Memory B cell (primary cell): ENCODE results near the gene GRIA4.
A peak's percentile ranks its signal among the peaks of the same experiment; 100 is the strongest.
"Not testable (repeated sequence)": the region's sequence is repeated elsewhere in the genome, so short reads cannot be mapped to it uniquely, and the experiment has no call there.

Source experiments
- ATAC-seq: fragments of 150-1000 bp; cut with Tn5 transposase; 2 replicates; pipeline ENCODE4 v1.10.0; 2021; ENCODE audit warnings: low read depth, mild to moderate bottlenecking, moderate library complexity
- DNase-seq, 2 donors: peaks; one replicate each; pipeline ENCODE4 v3.0.0; 2022; ENCODE audit warnings: low spot score in 2 of 2
- H3K27ac Mint-ChIP-seq: one replicate; pipeline ENCODE4 v1.8.0; 2022; ENCODE audit warnings: mild to moderate bottlenecking, moderate library complexity, mixed read lengths
- H3K27me3 Mint-ChIP-seq: one replicate; pipeline ENCODE4 v1.8.0; 2022; ENCODE audit warnings: mixed read lengths
- H3K36me3 Mint-ChIP-seq: one replicate; pipeline ENCODE4 v1.8.0; 2022; ENCODE audit warnings: mild to moderate bottlenecking, mixed read lengths
- H3K4me1 Mint-ChIP-seq: one replicate; pipeline ENCODE4 v1.8.0; 2022; ENCODE audit warnings: mixed read lengths
- H3K4me3 Mint-ChIP-seq: one replicate; pipeline ENCODE4 v1.8.0; 2022; ENCODE audit warnings: mild to moderate bottlenecking, moderate library complexity, mixed read lengths
- H3K9me3 Mint-ChIP-seq: one replicate; pipeline ENCODE4 v1.8.0; 2022; ENCODE audit warnings: mixed read lengths

The GRIA4 gene

DNA sequence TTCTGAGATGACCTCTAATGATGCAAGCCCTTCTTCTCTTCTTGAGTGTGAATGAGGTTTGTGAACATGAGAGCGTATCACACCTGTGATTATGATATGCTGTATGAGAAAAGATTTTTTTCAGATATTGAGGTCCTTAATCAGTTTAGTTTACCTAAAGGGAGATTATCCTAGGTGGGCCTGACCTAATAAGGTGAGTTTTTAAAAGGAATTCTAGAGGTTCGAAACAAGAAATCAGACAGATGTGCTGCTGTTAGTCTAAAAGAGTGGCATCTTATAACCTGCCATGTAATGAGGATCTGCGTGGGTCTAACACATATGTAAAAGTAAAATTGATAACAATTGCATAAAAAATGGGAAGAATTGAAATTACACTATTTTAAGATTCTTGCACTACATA, 378.3 kb downstream of the GRIA4 start:
- Mint-ChIP-seq H3K9me3 (peaks cover 3% of the 10 kb centered on the region), H3K27ac (no peak overlapping the region), H3K4me3 (no peak overlapping the region), H3K36me3 (peaks cover 8% of the 10 kb centered on the region), H3K27me3 (no peaks in the 10 kb centered on the region), H3K4me1 (no peaks in the 10 kb centered on the region)
- ATAC-seq (no peak), DNase-seq (no peak)

DNA sequence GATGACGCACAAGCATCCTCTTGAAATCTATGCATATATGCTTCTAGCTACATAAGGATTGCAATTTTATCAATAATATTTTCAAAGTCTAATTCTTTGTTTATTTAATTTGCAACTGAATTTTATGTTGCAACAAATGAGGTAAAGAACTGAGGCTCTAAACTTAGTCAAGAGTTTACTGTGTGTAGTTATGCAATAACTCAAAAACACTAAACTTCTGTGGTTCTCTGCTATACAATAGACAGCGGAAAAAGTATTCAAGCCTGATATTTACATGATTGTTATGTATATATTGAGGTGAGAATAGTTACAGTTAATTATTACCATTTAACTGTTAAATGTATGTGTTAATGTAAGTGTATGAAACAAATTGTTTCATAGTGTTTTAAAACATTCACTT, 379.3 kb downstream of the GRIA4 start:
- H3K36me3 Mint-ChIP-seq: peaks cover 15% of the 10 kb centered on the region
- no peak overlapping the region for H3K27ac Mint-ChIP-seq
- ATAC-seq: no peak
- no peaks in the 10 kb centered on the region for H3K27me3 Mint-ChIP-seq
- H3K4me1 Mint-ChIP-seq: no peaks in the 10 kb centered on the region
- peaks cover 7% of the 10 kb centered on the region for H3K9me3 Mint-ChIP-seq
- DNase-seq: no peak
- H3K4me3 Mint-ChIP-seq: no peak overlapping the region

DNA sequence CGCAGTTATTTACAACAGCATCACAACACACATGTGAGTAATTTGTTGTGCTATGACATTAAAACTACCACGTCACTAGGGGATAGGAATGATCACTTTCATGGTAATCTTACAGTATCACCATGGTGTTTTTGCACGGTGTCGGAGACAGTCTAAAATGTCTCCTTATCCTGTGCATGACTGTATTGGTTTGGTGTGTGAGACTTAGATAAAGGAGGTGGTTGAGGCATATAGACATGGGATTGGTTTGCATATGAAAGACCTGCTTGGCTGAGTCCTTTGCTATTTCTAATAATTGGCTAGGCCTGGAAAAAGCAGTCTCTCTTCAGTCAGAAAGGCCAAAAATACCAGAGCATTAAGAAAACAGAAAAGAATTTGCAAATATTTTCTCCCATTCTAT, 382.0 kb downstream of the GRIA4 start:
- H3K27me3 Mint-ChIP-seq: no peaks in the 10 kb centered on the region
- DNase-seq (no peak), ATAC-seq (no peak)
- peaks cover 1% of the 10 kb centered on the region for H3K4me1 Mint-ChIP-seq
- H3K27ac Mint-ChIP-seq: no peak overlapping the region
- H3K4me3 Mint-ChIP-seq: no peak overlapping the region
- H3K9me3 Mint-ChIP-seq: peaks cover 9% of the 10 kb centered on the region
- peaks cover 29% of the 10 kb centered on the region for H3K36me3 Mint-ChIP-seq

DNA sequence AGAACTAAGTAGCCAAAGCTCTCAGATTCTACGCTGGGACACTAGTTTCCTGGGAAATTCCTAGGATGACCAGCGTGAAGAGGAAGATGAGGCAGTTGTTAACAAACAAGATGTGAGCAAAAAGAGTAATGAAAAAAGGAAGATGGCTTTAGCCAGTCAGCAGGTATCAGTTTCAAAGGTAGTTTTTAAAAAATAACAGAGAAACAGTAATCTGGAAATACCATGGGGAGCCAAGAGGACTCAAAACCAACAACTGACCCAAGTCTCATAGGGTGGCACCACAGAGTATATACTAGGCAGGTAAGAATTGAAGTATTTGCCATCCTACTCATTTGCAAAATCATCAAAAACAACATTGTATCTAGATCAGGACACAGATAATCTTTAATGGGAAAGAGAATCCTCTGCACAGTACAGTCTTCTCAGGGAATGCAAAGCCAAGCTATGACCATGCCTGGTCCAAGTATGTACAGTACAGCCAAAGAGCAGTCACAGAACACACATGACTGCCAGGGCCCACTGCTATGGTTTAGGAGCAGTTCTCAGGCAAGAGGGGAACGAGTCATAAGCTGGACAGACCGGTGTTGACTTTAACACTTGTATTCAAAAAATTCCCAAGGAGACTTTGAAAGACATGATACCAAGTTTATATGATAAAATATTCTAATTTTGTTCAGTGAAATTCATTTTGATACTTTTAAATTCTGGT, 391.6 kb downstream of the GRIA4 start:
- Mint-ChIP-seq H3K9me3 (peaks cover 20% of the 10 kb centered on the region), H3K27ac (no peak overlapping the region), H3K36me3 (peaks cover 54% of the 10 kb centered on the region), H3K4me1 (peaks cover 20% of the 10 kb centered on the region), H3K4me3 (no peak overlapping the region), H3K27me3 (no peaks in the 10 kb centered on the region)
- ATAC-seq (no peak), DNase-seq (no peak)

DNA sequence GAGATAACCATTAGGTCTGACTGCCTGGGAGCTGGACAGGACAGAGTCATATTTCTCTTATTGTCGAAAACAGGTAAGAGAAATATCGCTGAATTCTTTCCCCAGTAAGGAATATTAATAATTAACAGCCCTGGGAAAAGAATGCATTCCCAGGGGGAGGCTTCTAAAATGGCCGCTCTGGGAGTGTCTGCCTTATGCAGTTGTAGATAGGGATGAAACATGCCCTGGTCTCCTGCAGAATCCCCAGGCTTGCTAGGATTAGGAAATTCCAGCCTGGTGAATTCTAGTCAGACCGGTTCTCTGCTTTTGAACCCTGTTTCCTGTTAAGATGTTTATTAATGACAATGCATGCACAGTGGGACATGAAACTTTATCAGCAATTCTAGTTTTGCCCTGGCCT, 393.2 kb downstream of the GRIA4 start:
- DNase-seq, ATAC-seq, H3K4me3 Mint-ChIP-seq, H3K27ac Mint-ChIP-seq, H3K27me3 Mint-ChIP-seq, H3K9me3 Mint-ChIP-seq: not testable (repeated sequence)
- Mint-ChIP-seq H3K4me1 (peaks cover 13% of the 10 kb centered on the region), H3K36me3 (peaks cover 55% of the 10 kb centered on the region)

DNA sequence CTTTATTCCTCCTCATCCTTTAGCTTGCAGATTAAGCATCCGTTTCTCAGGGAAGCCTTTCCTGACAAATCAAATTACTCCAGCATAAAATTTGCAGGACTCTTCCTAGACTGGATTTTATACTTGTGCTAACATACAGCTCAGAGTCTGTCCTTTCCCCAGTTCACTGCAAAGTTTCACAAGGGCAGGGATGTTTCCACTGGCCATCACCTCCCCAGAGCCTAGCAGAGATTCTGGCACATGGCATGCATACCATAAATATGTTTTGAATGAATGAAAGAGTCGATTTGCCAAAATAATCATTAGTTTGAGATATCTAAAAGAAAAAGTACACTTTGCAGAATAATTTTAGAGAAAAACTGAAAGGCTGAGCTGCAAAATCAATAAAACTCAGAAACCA, 401.6 kb downstream of the GRIA4 start:
- peaks cover 17% of the 10 kb centered on the region for H3K4me1 Mint-ChIP-seq
- no peaks in the 10 kb centered on the region for H3K27me3 Mint-ChIP-seq
- H3K9me3 Mint-ChIP-seq: peaks cover 1% of the 10 kb centered on the region
- H3K27ac Mint-ChIP-seq: no peak overlapping the region
- H3K4me3 Mint-ChIP-seq: no peak overlapping the region
- DNase-seq (no peak), ATAC-seq (no peak)
- H3K36me3 Mint-ChIP-seq: peaks cover 42% of the 10 kb centered on the region

DNA sequence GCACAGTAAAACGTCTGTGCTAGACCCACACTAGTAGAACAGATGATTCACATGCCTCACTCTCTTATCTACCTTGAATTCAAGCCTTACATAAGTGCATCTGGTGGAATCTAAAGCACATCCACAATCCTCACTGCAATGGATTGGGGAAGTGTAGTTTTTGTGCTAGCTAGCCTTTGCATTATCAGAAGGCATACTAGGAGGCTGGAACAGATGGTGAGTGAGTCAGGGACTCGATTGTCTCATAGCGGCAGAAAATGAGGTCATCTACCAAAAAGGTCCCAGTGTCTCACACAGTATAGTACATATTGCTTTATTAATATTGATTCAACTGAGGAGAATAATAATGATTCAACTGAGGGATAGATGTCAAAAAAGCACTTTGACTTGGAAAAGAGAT, 402.9 kb downstream of the GRIA4 start:
- DNase-seq (no peak), ATAC-seq (no peak)
- H3K27ac Mint-ChIP-seq: no peak overlapping the region
- H3K9me3 Mint-ChIP-seq: peaks cover 1% of the 10 kb centered on the region
- peaks cover 18% of the 10 kb centered on the region for H3K4me1 Mint-ChIP-seq
- no peaks in the 10 kb centered on the region for H3K27me3 Mint-ChIP-seq
- H3K4me3 Mint-ChIP-seq: no peak overlapping the region
- H3K36me3 Mint-ChIP-seq: peaks cover 32% of the 10 kb centered on the region

DNA sequence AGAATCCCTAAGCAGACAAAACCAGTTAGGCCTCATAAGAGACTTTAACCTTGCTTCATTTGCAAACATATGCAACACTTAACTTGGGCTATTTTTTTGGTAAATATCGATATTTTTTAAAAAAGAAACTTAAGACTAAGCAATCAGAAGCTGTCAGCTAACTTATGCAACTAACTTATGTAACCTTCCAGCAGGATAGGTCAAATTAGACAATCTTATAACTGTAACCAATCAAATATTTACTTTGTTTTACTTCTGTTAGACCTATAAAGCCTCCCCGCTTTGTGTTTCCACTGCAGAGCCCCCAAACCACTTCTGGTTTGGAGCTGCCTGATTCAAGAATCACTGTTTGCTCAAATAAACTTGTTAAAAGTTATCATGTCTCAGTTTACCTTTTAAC, 404.2 kb downstream of the GRIA4 start:
- no peak for ATAC-seq
- H3K27me3 Mint-ChIP-seq: no peaks in the 10 kb centered on the region
- H3K27ac Mint-ChIP-seq: no peak overlapping the region
- no peak for DNase-seq
- peaks cover 1% of the 10 kb centered on the region for H3K9me3 Mint-ChIP-seq
- no peak overlapping the region for H3K4me3 Mint-ChIP-seq
- peaks cover 21% of the 10 kb centered on the region for H3K4me1 Mint-ChIP-seq
- H3K36me3 Mint-ChIP-seq: peaks cover 29% of the 10 kb centered on the region

DNA sequence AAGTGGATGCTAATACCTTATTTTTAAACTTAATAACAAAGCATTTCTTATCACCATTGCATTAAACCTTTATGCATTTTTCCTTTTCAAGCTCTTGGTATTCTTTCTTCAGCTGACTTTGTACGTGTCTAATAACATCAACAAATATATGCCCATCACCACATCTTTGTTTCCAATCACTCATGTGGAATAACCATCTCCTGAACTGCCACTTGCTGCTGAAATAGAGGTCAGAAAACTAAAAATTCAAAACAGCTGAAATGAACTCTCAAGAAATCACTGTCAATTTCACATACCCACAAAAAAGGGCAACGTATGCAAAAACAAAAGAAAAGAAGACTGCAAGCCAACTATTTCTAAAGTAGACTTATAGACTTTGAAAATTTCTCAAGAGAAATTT, 404.7 kb downstream of the GRIA4 start:
- no peak overlapping the region for H3K27ac Mint-ChIP-seq
- DNase-seq: no peak
- H3K9me3 Mint-ChIP-seq: peaks cover 1% of the 10 kb centered on the region
- H3K27me3 Mint-ChIP-seq: no peaks in the 10 kb centered on the region
- H3K4me3 Mint-ChIP-seq: no peak overlapping the region
- H3K4me1 Mint-ChIP-seq: peaks cover 23% of the 10 kb centered on the region
- ATAC-seq: no peak
- H3K36me3 Mint-ChIP-seq: peaks cover 27% of the 10 kb centered on the region

DNA sequence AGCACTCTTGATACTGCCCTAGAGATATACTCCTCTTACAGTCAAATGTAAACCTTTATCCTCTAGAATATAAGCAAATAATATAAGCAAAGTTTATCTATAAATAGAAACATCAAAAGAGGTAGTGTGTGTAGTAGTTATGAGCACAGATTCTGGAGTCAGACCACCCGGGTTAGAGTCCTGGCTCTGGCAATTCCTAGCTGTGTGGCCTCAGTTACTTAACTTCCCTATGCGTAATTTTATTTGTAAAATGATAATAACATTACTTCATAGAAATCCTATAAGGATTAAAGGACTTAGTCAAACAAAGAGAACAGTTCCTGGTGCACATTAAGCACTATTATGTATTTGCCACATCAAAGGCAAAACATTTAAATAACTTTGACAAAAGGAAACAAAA, 405.2 kb downstream of the GRIA4 start:
- H3K36me3 Mint-ChIP-seq: peaks cover 23% of the 10 kb centered on the region
- ATAC-seq (no peak), DNase-seq (no peak)
- H3K27ac Mint-ChIP-seq: no peak overlapping the region
- peaks cover 1% of the 10 kb centered on the region for H3K9me3 Mint-ChIP-seq
- H3K27me3 Mint-ChIP-seq: no peaks in the 10 kb centered on the region
- H3K4me1 Mint-ChIP-seq: peaks cover 25% of the 10 kb centered on the region
- no peak overlapping the region for H3K4me3 Mint-ChIP-seq

DNA sequence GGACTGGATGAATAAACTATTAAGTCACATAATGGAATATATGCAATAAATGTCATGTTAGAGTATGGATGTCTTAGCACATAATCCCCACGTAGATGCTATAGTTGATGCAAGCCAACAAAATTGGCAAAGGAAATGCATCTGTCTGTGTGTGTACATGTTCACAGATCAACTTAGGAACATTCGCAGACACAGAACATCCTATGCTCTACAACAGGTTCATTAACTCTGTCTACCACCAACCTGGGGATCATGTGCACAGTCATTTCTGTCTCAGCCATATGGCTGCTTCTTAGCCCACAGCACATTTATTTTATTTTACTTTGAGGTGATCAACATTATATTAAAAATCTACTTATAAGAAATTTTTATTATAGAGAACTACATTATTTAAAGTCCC, 407.2 kb downstream of the GRIA4 start:
- no peaks in the 10 kb centered on the region for H3K9me3 Mint-ChIP-seq
- peaks cover 14% of the 10 kb centered on the region for H3K36me3 Mint-ChIP-seq
- ATAC-seq: no peak
- H3K4me1 Mint-ChIP-seq: peaks cover 28% of the 10 kb centered on the region
- H3K27ac Mint-ChIP-seq: no peak overlapping the region
- no peak overlapping the region for H3K4me3 Mint-ChIP-seq
- H3K27me3 Mint-ChIP-seq: no peaks in the 10 kb centered on the region
- no peak for DNase-seq

DNA sequence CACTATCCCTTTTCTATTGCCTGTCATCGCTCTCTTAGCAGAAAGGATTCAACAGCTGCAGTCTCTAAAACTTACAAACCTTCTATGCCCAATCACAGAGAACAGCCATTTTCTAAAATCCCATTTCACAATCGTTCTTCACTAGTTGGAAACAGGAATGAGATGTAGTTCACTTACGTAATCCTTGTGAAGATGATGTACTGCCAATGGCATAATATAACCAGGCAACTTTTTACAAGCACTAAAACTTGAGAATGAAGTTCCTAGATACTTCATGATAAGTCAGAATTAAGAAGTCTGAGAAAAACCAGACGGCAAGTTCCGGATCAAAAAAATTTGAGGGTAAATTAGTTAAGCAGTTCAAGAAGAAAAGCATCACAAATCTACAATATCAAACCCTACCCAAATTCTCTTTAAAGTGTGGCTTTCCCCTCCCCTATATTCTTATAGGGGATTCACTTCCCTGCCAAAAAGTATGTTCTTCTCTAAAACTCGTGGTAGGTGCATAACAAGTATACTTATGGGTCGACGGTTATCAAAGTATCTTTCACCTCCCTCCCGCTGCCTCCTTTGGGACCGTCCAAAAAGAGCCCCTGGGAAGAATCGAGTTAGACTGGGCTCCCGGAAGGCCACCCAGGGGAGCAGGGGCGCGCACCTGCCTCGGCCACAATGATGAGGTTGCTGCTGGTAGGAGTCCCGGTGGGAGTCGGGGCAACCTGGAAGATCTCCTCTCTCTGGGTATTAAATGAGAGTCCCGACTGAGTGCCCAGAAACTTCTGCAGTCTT, 411.5 kb downstream of the GRIA4 start:
- Mint-ChIP-seq H3K36me3 (peaks cover 7% of the 10 kb centered on the region), H3K4me3 (peak overlapping the region; percentile 90), H3K27ac (peak overlapping the region; percentile 71), H3K27me3 (no peaks in the 10 kb centered on the region), H3K9me3 (peaks cover 1% of the 10 kb centered on the region), H3K4me1 (peaks cover 25% of the 10 kb centered on the region)
- no peak for DNase-seq
- ATAC-seq: no peak

DNA sequence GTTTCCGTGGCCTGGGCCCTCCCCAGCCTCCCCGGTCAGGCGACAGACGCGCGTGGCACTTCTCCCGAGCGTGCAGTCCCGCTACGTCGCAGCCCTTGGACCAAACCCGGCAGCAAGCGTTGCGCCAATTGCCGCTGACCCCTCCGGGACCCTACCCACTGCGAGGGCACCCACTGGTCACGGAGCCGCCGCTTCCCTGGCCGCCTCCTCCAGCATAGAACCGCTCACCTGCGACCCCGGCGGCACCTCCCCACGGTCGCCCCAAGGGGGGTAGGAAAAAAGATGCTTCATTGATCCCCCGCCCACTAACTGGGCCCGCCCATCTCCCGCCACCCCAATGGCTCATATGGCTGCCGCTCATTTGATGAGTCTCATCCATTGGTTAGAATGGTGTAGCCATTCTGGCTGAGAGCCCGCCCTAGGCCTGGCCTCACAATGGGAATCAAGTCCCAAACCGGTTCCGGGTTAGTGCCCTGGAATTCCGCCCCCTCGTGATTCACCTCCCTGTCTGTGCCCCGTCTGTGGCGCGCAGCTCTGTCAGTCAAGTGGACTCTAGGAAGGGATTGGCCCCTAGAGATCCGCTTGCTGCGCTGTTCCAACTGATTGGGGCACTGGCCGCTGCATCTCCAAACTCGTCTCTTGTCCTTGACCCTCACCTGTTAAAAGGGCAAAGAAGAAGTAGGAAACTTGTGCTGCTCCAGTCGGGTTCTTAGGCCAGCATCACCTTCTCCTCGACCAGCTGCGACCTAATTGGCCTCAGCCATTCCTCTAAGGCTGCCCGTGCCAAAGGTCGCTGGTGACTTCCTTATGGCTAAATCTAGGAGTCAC, 412.3 kb downstream of the GRIA4 start, which contains the start of gene MSANTD4:
TSS of gene MSANTD4 (minus strand) at position 274 of the 828 bp plus-strand sequence. CDS start 11,323 bp downstream, outside the sequence.
- peak; percentile 90 to 93 for DNase-seq
- peaks cover 23% of the 10 kb centered on the region for H3K4me1 Mint-ChIP-seq
- no peaks in the 10 kb centered on the region for H3K27me3 Mint-ChIP-seq
- peak within 1 kb of the TSS; percentile 71 for H3K27ac Mint-ChIP-seq
- peaks cover 1% of the 10 kb centered on the region for H3K9me3 Mint-ChIP-seq
- ATAC-seq: peak; percentile 93
- H3K36me3 Mint-ChIP-seq: peaks cover 8% of the 10 kb centered on the region
- peak within 1 kb of the TSS; percentile 90 for H3K4me3 Mint-ChIP-seq

DNA sequence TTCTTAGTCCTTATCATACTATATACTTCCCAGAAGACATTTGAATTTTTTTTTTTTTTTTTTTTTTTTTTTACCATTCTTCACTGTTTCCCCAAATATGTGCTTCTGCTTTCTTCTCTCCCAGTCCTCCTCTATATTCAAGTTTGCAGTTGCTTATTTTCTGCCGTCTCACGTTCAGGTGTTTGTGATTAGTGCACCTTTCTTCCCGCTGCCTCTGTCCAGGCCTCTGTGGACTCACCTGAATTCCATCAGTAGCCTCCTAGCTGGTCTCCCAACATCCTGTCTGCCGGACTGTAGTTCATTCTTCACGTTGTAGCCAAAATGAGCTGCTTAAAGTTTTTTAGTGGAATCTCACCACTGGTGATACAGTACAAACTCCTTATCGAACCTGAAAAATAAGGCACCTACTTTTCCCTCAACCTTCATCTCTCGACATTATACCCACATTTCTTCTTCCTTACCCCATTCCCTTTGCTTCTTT, 413.0 kb downstream of the GRIA4 start:
- H3K4me3 Mint-ChIP-seq: peak overlapping the region; percentile 90

More for the DNA sequence above, 413.0 kb downstream of the GRIA4 start:
- peak overlapping the region; percentile 71 for H3K27ac Mint-ChIP-seq
- H3K27me3 Mint-ChIP-seq: no peaks in the 10 kb centered on the region
- ATAC-seq (no peak), DNase-seq (no peak)
- peaks cover 3% of the 10 kb centered on the region for H3K9me3 Mint-ChIP-seq
- peaks cover 8% of the 10 kb centered on the region for H3K36me3 Mint-ChIP-seq
- peaks cover 23% of the 10 kb centered on the region for H3K4me1 Mint-ChIP-seq
